Omental fat pad (tissue), 4 donors: ENCODE results near the gene GRB14. TPM values are rescaled to one million over a fixed set of nuclear protein-coding genes. Genes with fewer than 3 reads are reported as not detected.
"Not testable (repeated sequence)": the region's sequence is repeated elsewhere in the genome, so short reads cannot be mapped to it uniquely, and the experiment has no call there.

Experiments
- ATAC-seq: fragments of 150-250 bp; one replicate; pipeline ENCODE4 v1.9.1; 2016; ENCODE audit warnings: mild to moderate bottlenecking, moderate library complexity; ENCODE audit not compliant: low FRiP score
- DNase-seq: peaks from one replicate; pipeline ENCODE4 v3.0.0-alpha.2; 2019; ENCODE audit warnings: low spot score
- CTCF ChIP-seq, 3 donors: fragments of 450-650 bp; IDR thresholded peaks; one replicate each; pipeline ENCODE4 v1.5.1; 2016 to 2017; ENCODE audit warnings: antibody characterized with exemption in 3 of 3, mild to moderate bottlenecking in 3 of 3, moderate library complexity in 2 of 3
- total RNA-seq, 4 donors: library from RNA; depleted of rRNA; stranded (reverse); fragments of >200 nt; gene quantifications; one replicate each; pipeline ENCODE4 v1.1.0, GENCODE V29; 2016

Gene GRB14
- total RNA-seq, 4 donors from 2014 or later, result 4.5 to 7.4 (median 5.3) TPM

- DNase-seq (no peak), ATAC-seq (no peak)
- TF ChIP-seq CTCF (IDR thresholded peaks at IDR 0.05), result no peak
These were observed 59.9 kb downstream of the GRB14 start for GRCh38 chr2:164561416-164561815.

GRCh38 chr2:164560902-164561301 is 60.4 kb downstream of the GRB14 start:
- no peak for DNase-seq
- TF ChIP-seq CTCF (IDR thresholded peaks at IDR 0.05), result no peak
- no peak for ATAC-seq

GRCh38 chr2:164560181-164560792 is 61.0 kb downstream of the GRB14 start:
- DNase-seq, result no peak
- TF ChIP-seq CTCF (IDR thresholded peaks at IDR 0.05), result no peak
- no peak for ATAC-seq

DNA sequence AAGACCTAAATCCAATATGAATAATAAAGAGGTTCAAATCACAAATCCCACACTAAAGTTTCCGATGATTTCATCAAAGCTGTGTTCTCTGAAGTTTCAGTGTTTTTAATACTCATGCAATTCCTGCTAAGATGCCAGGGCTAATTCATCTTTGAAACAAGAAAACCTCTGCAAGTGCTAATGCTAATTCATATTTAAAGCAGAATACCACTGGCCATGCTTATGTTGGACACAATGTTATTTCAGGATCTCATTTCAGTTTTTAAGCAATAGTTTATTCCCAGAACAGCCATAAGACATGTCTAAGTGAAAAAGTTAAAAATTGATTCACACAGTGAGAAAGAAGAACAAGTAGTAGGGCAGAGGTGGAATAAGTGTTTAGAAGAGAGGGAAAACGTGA is 62.8 kb downstream of the GRB14 start:
- no peak for DNase-seq
- no peak for ATAC-seq

DNA sequence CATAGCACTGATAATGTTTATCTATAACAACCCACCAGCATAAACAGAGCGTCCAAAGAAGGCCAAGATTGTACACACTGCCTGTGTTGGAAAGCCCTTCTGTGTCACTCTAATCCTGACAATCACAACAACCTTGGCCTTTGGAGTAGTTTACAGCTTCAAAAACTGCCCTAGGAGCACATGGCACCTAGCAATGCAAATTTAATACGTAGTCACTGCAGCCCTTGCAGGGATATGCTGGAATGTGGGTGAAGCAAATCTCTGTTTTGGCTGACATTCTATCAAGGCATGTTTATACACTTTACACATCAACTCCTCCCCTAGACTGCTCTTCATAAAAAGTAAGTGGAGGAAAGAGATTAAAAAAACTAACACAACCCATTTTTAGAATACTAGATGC is 66.8 kb downstream of the GRB14 start:
- DNase-seq, result no peak
- TF ChIP-seq CTCF (IDR thresholded peaks at IDR 0.05), result no peak
- ATAC-seq, result no peak

More for the DNA sequence above, 62.8 kb downstream of the GRB14 start:
- TF ChIP-seq CTCF (IDR thresholded peaks at IDR 0.05), result no peak

- DNase-seq, result no peak
- TF ChIP-seq CTCF (IDR thresholded peaks at IDR 0.05), result no peak
- no peak for ATAC-seq
These were observed 69.8 kb downstream of the GRB14 start for GRCh38 chr2:164551519-164551918.

DNA sequence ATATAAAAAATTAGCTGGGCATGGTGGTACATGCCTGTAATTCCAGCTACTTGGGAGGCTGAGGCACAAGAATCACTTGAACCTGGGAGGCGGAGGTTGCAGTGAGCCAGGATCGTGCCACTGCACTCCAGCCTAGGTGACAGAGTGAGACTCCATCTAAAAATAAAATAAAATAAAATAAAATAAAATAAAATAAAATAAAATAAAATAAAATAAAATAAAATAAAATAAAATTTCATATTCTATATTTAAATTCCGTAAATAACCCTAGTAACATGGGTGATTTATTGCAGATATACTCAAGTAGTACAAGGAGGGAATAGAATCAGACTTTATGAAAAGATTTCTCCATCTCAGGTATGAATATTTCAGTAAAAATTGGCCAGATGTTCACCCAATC is 71.6 kb downstream of the GRB14 start:
- DNase-seq, result not testable (repeated sequence)

More for the DNA sequence above, 71.6 kb downstream of the GRB14 start:
- not testable (repeated sequence) for ATAC-seq
